DND-41 (cell line): Measurements from ENCODE around the gene GSTP1.
"Not testable (repeated sequence)": the region's sequence is repeated elsewhere in the genome, so short reads cannot be mapped to it uniquely, and the experiment has no call there.

Experiments
- ATAC-seq: fragments of 200-7000 bp; cut with Tn5 transposase; 3 replicates; pipeline ENCODE4 v1.9.1; 2021; ENCODE audit warnings: low read depth; ENCODE audit not compliant: insufficient read depth
- DNase-seq: peaks from one replicate; pipeline ENCODE4 v3.0.0-alpha.2; 2020
- H2AFZ ChIP-seq: 2 replicates; pipeline ENCODE4 v1.6.0; 2012; ENCODE audit warnings: low read depth, low read length
- H3K27ac ChIP-seq: 2 replicates; pipeline ENCODE4 v1.5.1; 2012; ENCODE audit warnings: low read length, inconsistent platforms
- H3K27me3 ChIP-seq: fragments of 200-600 bp; sonication (generic); 2 replicates; pipeline ENCODE4 v1.6.0; 2012; ENCODE audit warnings: low read length, mild to moderate bottlenecking, inconsistent platforms; ENCODE audit not compliant: insufficient read depth, poor library complexity
- H3K36me3 ChIP-seq: 2 replicates; pipeline ENCODE4 v1.5.1; 2012; ENCODE audit warnings: low read length, inconsistent platforms; ENCODE audit not compliant: insufficient read depth
- H3K4me1 ChIP-seq: 2 replicates; pipeline ENCODE4 v1.5.1; 2012; ENCODE audit warnings: mild to moderate bottlenecking, low read length; ENCODE audit not compliant: insufficient read depth
- H3K4me2 ChIP-seq: 2 replicates; pipeline ENCODE4 v1.6.0; 2012; ENCODE audit warnings: mild to moderate bottlenecking, moderate library complexity, low read length, inconsistent platforms; ENCODE audit not compliant: insufficient read depth
- H3K4me3 ChIP-seq, 2 experiments: fragments of 200-600 bp in 1 of 2; shearing (Covaris generic) in 1 of 2; 2 replicates each; pipeline ENCODE4 v1.5.1; 2012 to 2016; ENCODE audit warnings: inconsistent platforms in 2 of 2, low read length in 2 of 2, mild to moderate bottlenecking in 2 of 2, low read depth in 1 of 2, moderate library complexity in 1 of 2
- H3K79me2 ChIP-seq: 2 replicates; pipeline ENCODE4 v1.6.0; 2012; ENCODE audit warnings: low read length, inconsistent platforms; ENCODE audit not compliant: insufficient read depth
- H3K9ac ChIP-seq: 2 replicates; pipeline ENCODE4 v1.6.0; 2012; ENCODE audit warnings: low read depth, mild to moderate bottlenecking, inconsistent platforms, low read length, moderate library complexity
- H3K9me3 ChIP-seq: 2 replicates; pipeline ENCODE4 v1.5.1; 2012; ENCODE audit warnings: low read length, moderate library complexity, mild to moderate bottlenecking, inconsistent platforms; ENCODE audit not compliant: insufficient read depth, severe bottlenecking
- H4K20me1 ChIP-seq: 2 replicates; pipeline ENCODE4 v1.6.0; 2012; ENCODE audit warnings: low read length; ENCODE audit not compliant: insufficient read depth
- CTCF ChIP-seq: IDR thresholded peaks from 2 replicates; pipeline ENCODE4 v1.5.1; 2012; ENCODE audit warnings: borderline replicate concordance, low read length, moderate library complexity, mild to moderate bottlenecking; ENCODE audit not compliant: poor library complexity, severe bottlenecking; ENCODE audit errors: extremely low read depth
- EZH2 ChIP-seq: IDR thresholded peaks from 3 replicates; pipeline ENCODE4 v1.6.1; 2012; ENCODE audit warnings: borderline replicate concordance, low read depth, mild to moderate bottlenecking, moderate library complexity, low read length, inconsistent platforms; ENCODE audit not compliant: severe bottlenecking

Gene GSTP1

GRCh38 chr11:67616431-67617242 lies 33.0 kb downstream of the GSTP1 start:
- Histone ChIP-seq H3K4me3 (no peak overlapping the region), H4K20me1 (no peaks in the 10 kb centered on the region), H3K9ac (no peak overlapping the region), H3K79me2 (peaks cover 16% of the 10 kb centered on the region), H3K9me3 (no peaks in the 10 kb centered on the region), H3K4me1 (peaks cover 54% of the 10 kb centered on the region), H3K4me2 (no peak overlapping the region), H3K27me3 (no peaks in the 10 kb centered on the region), H3K27ac (no peak overlapping the region), H2AFZ (no peak overlapping the region), H3K36me3 (peaks cover 21% of the 10 kb centered on the region)
- DNase-seq = no peak
- no peak for ATAC-seq
- TF ChIP-seq EZH2 (no peak), CTCF (no peak)

- H3K4me1 ChIP-seq = peaks cover 58% of the 10 kb centered on the region
- H3K36me3 ChIP-seq = peaks cover 14% of the 10 kb centered on the region
- peaks cover 19% of the 10 kb centered on the region for H3K79me2 ChIP-seq
- peak overlapping the region; percentile 38; the same call in 1 of the 2 replicates for H3K27ac ChIP-seq
- H3K4me3 ChIP-seq = no peak overlapping the region
- H3K4me2 ChIP-seq = no peak overlapping the region
- H3K9ac ChIP-seq = no peak overlapping the region
- TF ChIP-seq CTCF (no peak), EZH2 (no peak)
- H4K20me1 ChIP-seq = no peaks in the 10 kb centered on the region
- no peak overlapping the region for H2AFZ ChIP-seq
- H3K27me3 ChIP-seq = no peaks in the 10 kb centered on the region
- ATAC-seq (no peak), DNase-seq (no peak)
- H3K9me3 ChIP-seq = no peaks in the 10 kb centered on the region
Observed at GRCh38 chr11:67617243-67617953, 33.8 kb downstream of the GSTP1 start.

- H3K9ac ChIP-seq, H2AFZ ChIP-seq, H3K36me3 ChIP-seq, H3K27me3 ChIP-seq, H3K9me3 ChIP-seq, H4K20me1 ChIP-seq, ATAC-seq, DNase-seq: not testable (repeated sequence)
- H3K4me2 ChIP-seq = peak overlapping the region; percentile 55; the same call in 1 of the 2 replicates
- peak overlapping the region in 1 of 2 experiments; percentile 58; a peak in 1 of 4 replicates for H3K4me3 ChIP-seq
- peak overlapping the region; percentile 65 for H3K27ac ChIP-seq
- H3K4me1 ChIP-seq = peaks cover 51% of the 10 kb centered on the region
- peaks cover 19% of the 10 kb centered on the region for H3K79me2 ChIP-seq
Observed at GRCh38 chr11:67618901-67619659, 35.5 kb downstream of the GSTP1 start.

GRCh38 chr11:67619683-67620618 lies 36.3 kb downstream of the GSTP1 start:
- H3K4me1 ChIP-seq = peaks cover 46% of the 10 kb centered on the region
- H3K4me2 ChIP-seq = peak overlapping the region; percentile 55
- not testable (repeated sequence) for H4K20me1 ChIP-seq, H3K9me3 ChIP-seq, H3K27me3 ChIP-seq, H3K36me3 ChIP-seq
- DNase-seq (peak; percentile 83), ATAC-seq (peak; percentile 69)
- H3K27ac ChIP-seq = peak overlapping the region; percentile 81
- H3K9ac ChIP-seq = peak overlapping the region; percentile 61
- H3K79me2 ChIP-seq = peaks cover 19% of the 10 kb centered on the region
- peak overlapping the region; percentile 64 for H2AFZ ChIP-seq
- peak overlapping the region; percentile 17 to 58; a peak in 3 of 4 replicates for H3K4me3 ChIP-seq

- H3K27ac ChIP-seq = peak overlapping the region; percentile 81
- not testable (repeated sequence) for H3K36me3 ChIP-seq
Observed at GRCh38 chr11:67620621-67621020, 37.0 kb downstream of the GSTP1 start.

More at GRCh38 chr11:67620621-67621020, 37.0 kb downstream of the GSTP1 start:
- Histone ChIP-seq H3K4me3 (peak overlapping the region; percentile 17 to 58; a peak in 3 of 4 replicates), H2AFZ (peak overlapping the region; percentile 64), H3K9ac (peak overlapping the region; percentile 61), H3K4me2 (peak overlapping the region; percentile 55), H3K4me1 (peaks cover 46% of the 10 kb centered on the region), H3K79me2 (peaks cover 19% of the 10 kb centered on the region)
- ATAC-seq (0 out of 3 replicates have a peak, but pooled peaks have one; percentile 35), DNase-seq (peak; percentile 71)
- H4K20me1 ChIP-seq, H3K9me3 ChIP-seq, H3K27me3 ChIP-seq: not testable (repeated sequence)
